Right lobe of liver (tissue), 4 donors: Measurements from ENCODE around the gene SH2B3.

Experiments used
- CTCF ChIP-seq, 4 donors: fragments of 200-600 bp in 3 of 4; fragments of 450-650 bp in 1 of 4; IDR thresholded peaks; one replicate each; pipeline versions ENCODE4 v1.5.1 to v1.8.0; 2016 to 2022; ENCODE audit warnings: antibody characterized with exemption in 4 of 4, mild to moderate bottlenecking in 2 of 4
- POLR2A ChIP-seq: fragments of 450-650 bp; IDR thresholded peaks from one replicate; pipeline ENCODE4 v1.6.1; 2017; ENCODE audit warnings: antibody characterized with exemption, mild to moderate bottlenecking
- donor health status: DM: no; HTN: no; CAD: no.
- donor health status: DM: no; HTN: no; CAD: no.
- donor health status: DM: no; HTN: yes; CAD: no.

GRCh38 chr12:111428081-111428727 is 22.5 kb downstream of the SH2B3 start:
- TF ChIP-seq CTCF (IDR thresholded peaks at IDR 0.05) (no peak), POLR2A (no peak)
